Epithelial cell of proximal tubule (primary cell): ENCODE measurements around the gene BRINP1. TPM values are rescaled to one million over a fixed set of nuclear protein-coding genes. Genes with fewer than 3 reads are reported as not detected.
A peak's percentile ranks its signal among the peaks of the same experiment; 100 is the strongest.

ENCODE experiments used
- DNase-seq: peaks from one replicate; pipeline ENCODE4 v3.0.0-alpha.2; 2011; ENCODE audit warnings: low read depth
- H3K4me3 ChIP-seq: 2 replicates; pipeline ENCODE4 v1.5.1; 2011; ENCODE audit warnings: low read depth, mild to moderate bottlenecking, low read length
- CTCF ChIP-seq: conservative IDR thresholded peaks from 2 replicates; pipeline ENCODE4 v1.5.1; 2012; ENCODE audit warnings: low read depth, mild to moderate bottlenecking, low read length
- total RNA-seq: library from RNA; depleted of rRNA; stranded (reverse); fragments of >200 nt; gene quantifications from 2 replicates; pipeline ENCODE4 v1.2.3, GENCODE V29; 2015

BRINP1 gene
- total RNA-seq, 1 donor from 2014 or later, result 2.5 TPM

DNA sequence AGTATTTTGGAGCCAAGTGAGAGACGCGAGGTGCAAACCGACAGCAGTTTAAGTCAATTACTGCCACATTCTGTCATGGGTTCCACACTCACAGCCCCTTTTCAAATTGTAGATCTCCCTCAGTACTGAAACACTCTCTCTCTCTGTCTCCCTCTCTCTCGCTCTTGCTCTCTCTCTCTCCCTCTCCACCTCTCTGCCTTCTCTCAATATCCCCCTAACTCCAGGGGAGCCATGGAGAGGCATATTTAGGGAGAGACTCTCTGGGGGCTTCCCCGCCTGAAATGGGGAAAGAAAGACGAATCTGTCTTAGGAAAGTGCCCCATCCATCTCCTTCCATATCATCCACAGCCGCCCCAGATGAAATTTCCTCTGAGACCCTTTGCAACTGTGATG, 1.6 kb downstream of the BRINP1 start:
- no peak overlapping the region for H3K4me3 ChIP-seq
- TF ChIP-seq CTCF, result no peak
- DNase-seq, result no peak

GRCh38 chr9:119366909-119367682, 2.1 kb downstream of the BRINP1 start:
- H3K4me3 ChIP-seq, result no peak overlapping the region
- no peak for TF ChIP-seq CTCF
- no peak for DNase-seq

DNA sequence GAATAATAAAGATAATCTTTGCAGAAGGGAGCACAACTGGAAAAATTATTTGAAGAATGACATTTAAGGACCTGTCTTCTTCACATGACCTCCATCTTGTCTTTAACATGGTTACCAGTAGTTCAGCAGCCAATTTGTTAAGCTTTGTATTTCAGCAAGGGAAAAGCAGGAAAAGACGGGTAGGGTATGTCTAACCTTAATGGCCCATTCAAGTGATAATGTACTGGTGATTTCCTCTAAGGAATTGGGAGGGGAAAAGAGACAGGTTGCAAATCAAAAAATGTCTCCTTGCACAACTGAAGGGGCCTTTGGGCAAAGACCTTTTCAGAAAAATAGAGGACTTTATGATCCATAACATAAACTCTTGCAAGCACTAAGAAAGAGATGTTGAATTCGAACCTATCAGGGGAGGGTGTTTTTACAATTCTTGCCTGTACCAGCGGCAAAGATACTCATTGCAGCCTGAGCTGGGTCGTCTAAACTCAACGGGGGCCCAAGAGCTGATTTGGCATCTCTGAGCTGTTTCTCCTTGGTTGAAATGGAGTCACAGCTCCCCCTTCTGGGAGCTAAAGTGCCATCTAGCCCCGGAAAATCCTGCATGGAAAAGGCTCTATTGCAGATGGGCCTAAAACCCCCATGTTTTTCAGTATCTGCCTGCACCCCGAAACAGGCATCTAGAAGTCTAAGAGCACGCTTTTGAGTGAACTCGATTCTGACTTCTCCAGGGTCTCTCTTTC, 3.8 kb downstream of the BRINP1 start:
- TF ChIP-seq CTCF, result peak; percentile 90
- no peak overlapping the region for H3K4me3 ChIP-seq
- no peak for DNase-seq

DNA sequence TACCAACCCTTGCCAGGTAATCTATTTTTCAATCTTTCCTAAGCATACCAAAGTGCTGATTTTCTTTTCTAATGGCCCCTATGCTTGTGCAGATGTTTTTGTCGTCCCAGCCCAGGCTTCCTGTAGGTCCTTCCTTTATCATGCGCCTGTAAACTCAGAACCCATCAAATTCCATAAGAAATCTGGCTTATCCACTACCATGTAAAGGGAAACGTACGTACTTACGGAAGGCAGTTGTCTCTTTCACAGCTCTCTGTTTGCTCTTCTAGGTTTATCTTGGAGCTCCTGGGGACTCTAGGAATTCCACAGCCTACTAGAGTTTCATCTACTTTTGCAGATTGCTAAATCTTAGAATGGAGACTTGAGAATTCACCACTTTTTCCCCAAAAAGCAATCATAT, 9.0 kb downstream of the BRINP1 start:
- no peak for TF ChIP-seq CTCF
- no peak for DNase-seq
- H3K4me3 ChIP-seq, result no peak overlapping the region

DNA sequence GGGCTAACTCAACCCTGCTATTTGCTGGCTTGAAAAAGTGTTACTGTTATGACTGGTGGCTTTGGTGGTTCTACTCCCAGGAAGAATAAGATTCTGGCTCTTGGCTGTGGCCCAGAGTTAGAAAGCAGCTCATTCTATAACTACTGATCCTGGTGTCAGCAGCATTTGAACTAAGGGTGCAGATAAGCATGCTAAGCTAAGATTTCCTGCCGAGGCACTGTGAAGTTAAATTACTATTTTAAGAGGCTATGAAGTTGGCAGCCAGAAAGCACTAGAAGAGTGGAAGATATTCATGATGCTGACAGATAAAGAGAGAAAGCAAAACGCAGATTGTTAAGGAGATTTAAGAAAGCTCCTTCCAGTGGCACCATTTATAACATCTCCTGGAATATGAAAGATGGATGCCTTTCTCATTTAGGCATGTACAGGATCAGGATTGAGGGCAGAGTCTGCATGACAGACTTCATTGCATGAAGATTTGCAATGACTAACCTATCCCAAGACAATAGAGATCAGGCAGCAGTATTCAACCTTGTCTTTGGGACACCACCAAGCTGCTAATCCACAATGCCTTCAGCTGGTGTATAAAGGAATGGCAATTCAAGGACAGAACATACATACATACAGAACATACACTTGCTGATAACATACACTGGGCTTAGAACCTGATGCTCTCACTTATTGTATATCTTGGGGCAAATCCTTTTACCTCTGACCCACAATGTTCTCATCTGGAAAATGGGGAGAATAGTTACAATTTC, 11.7 kb downstream of the BRINP1 start:
- no peak for DNase-seq
- no peak overlapping the region for H3K4me3 ChIP-seq
- peak; percentile 15 for TF ChIP-seq CTCF

- H3K4me3 ChIP-seq, result no peak overlapping the region
- no peak for DNase-seq
- TF ChIP-seq CTCF, result no peak
Measured at GRCh38 chr9:119349351-119349825, 19.8 kb downstream of the BRINP1 start.
